Esophagus (tissue), 2 donors: ENCODE measurements around the gene TIMP2. TPM values are rescaled to one million over a fixed set of nuclear protein-coding genes. Genes with fewer than 3 reads are reported as not detected.
A peak's percentile ranks its signal among the peaks of the same experiment; 100 is the strongest.
"Not testable (repeated sequence)": the region's sequence is repeated elsewhere in the genome, so short reads cannot be mapped to it uniquely, and the experiment has no call there.

Experiments
- H3K27ac ChIP-seq, 2 donors: one replicate each; pipeline ENCODE4 v1.5.1; 2013; ENCODE audit warnings: low read depth in 2 of 2, mild to moderate bottlenecking in 2 of 2, inconsistent platforms in 1 of 2, low read length in 1 of 2, moderate library complexity in 1 of 2
- H3K27me3 ChIP-seq, 2 donors: one replicate each; pipeline ENCODE4 v1.6.1; 2013; ENCODE audit warnings: low read length in 2 of 2, control low read depth in 1 of 2, mild to moderate bottlenecking in 1 of 2; ENCODE audit not compliant: insufficient read depth in 2 of 2, control insufficient read depth in 1 of 2
- H3K36me3 ChIP-seq, 2 donors: one replicate each; pipeline ENCODE4 v1.6.1; 2013; ENCODE audit warnings: low read length in 1 of 2; ENCODE audit not compliant: control insufficient read depth in 2 of 2, insufficient read depth in 2 of 2
- H3K4me1 ChIP-seq, 2 donors: one replicate each; pipeline ENCODE4 v1.6.1; 2013; ENCODE audit warnings: low read length in 1 of 2; ENCODE audit not compliant: control insufficient read depth in 2 of 2, insufficient read depth in 2 of 2
- H3K4me3 ChIP-seq, 2 donors: one replicate each; pipeline ENCODE4 v1.5.1; 2013; ENCODE audit warnings: low read length in 2 of 2, mild to moderate bottlenecking in 2 of 2, low read depth in 1 of 2, moderate library complexity in 1 of 2
- H3K9me3 ChIP-seq, 2 donors: one replicate each; pipeline ENCODE4 v1.6.1; 2013; ENCODE audit warnings: mild to moderate bottlenecking in 2 of 2, low read depth in 1 of 2, low read length in 1 of 2, moderate library complexity in 1 of 2; ENCODE audit not compliant: control insufficient read depth in 2 of 2, insufficient read depth in 1 of 2
- WGBS, 2 donors: extraction: QIAGEN DNeasy Blood & Tissue Kit; methylation state at CpG; one replicate each; pipeline ENCODE4 v1.1.7; 2013; 5-methylcytosine and 5-hydroxymethylcytosine counted together
- polyA plus RNA-seq, 2 donors: library from polyadenylated mRNA; stranded (reverse); fragments of 200-250 nt; gene quantifications; one replicate each; pipeline ENCODE4 v1.2.3, GENCODE V29; 2013
- donor health status: healthy with polysubstance abuse.
- donor health status: Bipolar disorder and iron deficiency.

The TIMP2 gene
- polyA plus RNA-seq, 2 donors: 30.6 to 39.5 TPM

DNA sequence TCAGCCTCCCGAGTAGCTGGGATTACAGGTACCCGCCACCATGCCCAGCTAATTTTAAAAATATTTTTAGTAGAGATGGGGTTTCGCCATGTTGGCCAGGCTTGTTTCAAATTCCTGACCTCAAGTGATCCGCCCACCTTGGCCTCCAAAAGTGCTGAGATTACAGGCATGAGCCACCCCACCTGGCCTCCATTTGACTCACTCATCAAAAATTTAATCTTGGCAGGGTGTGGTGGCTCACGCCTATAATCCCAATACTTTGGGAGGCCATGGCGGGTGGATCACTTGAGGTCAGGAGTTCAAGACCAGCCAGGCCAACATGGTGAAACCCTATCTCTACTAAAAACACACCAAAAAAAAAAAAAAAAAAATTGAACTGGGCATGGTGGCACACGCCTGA lies 13.6 kb downstream of the TIMP2 start:
- H3K9me3 ChIP-seq, H3K4me1 ChIP-seq, H3K36me3 ChIP-seq, H3K27me3 ChIP-seq, H3K27ac ChIP-seq, H3K4me3 ChIP-seq: not testable (repeated sequence)
- WGBS, 2 donors: 84 to 86% methylated on average over 7 of the region's 7 CpGs

DNA sequence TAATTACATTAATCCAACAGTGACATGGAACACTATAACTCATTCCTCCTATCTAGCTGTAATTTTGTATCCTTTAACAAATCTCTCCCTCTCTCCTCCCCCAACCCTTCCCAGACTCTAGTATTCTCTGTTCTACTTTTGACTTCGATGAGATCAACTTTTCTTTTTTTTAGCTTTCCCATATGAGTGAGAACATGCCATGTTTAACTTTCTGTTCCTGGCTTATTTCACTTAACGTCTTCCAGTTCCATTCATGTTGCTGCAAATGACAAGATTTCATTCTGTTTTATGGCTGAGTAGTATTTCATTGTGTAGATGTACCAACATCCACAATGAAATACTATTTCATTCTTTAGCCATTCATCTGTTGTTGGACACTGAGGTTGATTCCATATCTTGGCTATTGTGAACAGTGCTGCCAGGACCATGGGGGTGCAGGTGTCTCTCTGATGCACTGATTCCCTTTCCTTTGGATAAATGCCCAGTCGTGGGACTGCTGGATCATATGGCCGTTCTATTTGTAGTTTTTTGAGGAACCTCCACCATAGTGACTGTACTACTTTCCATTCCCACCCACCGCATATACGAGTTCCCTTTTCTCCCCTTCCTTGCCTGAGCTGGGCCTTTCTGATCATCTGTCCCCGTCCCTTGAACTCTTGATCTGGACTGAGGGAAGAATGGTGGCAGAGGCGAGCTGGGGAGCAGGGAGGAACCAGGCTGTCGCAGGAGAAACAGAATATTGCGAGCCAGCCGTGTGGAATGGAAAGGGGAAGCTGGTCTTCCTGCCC lies 14.5 kb downstream of the TIMP2 start:
- peaks cover 0 to 4% of the 10 kb centered on the region in 2 donors for H3K4me1 ChIP-seq
- H3K4me3 ChIP-seq: no peak overlapping the region
- H3K27me3 ChIP-seq: no peaks in the 10 kb centered on the region
- 76 to 79% methylated on average over 11 of the region's 11 CpGs for WGBS, 2 donors
- no peak overlapping the region for H3K27ac ChIP-seq
- H3K9me3 ChIP-seq: no peaks in the 10 kb centered on the region
- no peaks in the 10 kb centered on the region for H3K36me3 ChIP-seq

DNA sequence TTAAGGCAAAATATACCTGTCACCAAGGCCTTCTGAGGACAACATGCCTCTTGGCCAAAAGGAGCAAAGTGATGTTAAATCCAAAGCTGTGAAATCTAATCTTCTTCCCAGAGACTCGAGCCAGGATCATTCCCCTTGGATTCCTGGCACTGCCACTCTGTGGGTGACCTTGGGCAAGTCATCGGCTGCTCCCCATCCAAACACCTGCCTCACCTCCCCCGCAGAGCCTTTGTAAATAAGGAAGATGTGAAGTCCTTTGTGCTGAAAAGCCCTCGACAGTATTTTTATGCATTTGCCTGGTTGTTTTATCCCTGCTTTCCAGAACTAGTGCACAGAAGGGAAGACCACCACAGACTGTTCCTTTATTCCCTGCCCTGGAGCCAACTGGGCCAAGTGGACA lies 16.8 kb downstream of the TIMP2 start:
- Histone ChIP-seq H3K27me3 (no peaks in the 10 kb centered on the region), H3K27ac (no peak overlapping the region), H3K4me3 (no peak overlapping the region), H3K9me3 (no peaks in the 10 kb centered on the region), H3K36me3 (no peaks in the 10 kb centered on the region), H3K4me1 (peaks cover 0 to 2% of the 10 kb centered on the region in 2 donors)
- 50 to 52% methylated on average over 4 of the region's 4 CpGs for WGBS, 2 donors

DNA sequence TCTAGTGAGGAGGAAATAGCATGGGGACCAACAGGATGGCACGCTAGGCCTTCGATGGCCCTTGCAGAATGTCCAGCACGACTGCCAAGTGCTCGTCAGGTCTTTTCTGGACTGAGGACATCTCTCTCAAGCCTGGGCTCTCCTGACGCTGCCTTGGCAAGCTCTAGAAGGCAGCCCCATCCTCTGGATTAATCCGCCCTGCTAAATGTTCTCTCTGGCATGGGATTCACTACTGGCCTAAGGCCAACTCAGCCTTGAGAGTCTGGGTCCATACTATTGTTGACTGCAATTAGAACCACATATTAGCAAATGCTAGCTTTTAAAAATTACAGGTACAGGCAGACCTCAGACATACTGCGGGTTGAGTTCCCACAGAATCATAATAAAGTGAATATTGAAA lies 19.6 kb downstream of the TIMP2 start:
- Histone ChIP-seq H3K27me3 (no peaks in the 10 kb centered on the region), H3K4me3 (no peak overlapping the region), H3K9me3 (no peaks in the 10 kb centered on the region), H3K36me3 (no peaks in the 10 kb centered on the region), H3K27ac (no peak overlapping the region), H3K4me1 (peaks cover 3 to 4% of the 10 kb centered on the region in 2 donors)
- 81 to 90% methylated on average over 7 of the region's 7 CpGs for WGBS, 2 donors

DNA sequence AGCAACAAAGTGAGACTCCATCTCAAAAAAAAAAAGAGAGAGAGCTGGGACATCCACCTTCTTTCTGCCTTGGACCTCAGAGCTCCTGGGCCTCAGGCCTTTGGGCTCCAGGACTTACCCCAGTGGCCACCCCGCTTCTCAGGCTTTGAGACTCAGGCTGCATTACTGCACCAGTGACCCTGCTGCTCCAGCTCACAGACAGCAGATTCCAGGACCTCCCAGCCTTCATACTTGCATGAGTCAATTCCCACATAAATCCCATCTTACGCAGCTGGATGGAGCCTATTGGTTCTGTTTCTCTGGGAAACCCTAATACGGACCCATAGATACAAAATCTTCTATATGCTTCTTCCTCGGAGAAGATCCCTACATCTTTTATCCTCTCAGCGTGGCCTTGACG lies 20.1 kb downstream of the TIMP2 start:
- Histone ChIP-seq H3K36me3 (no peaks in the 10 kb centered on the region), H3K9me3 (no peaks in the 10 kb centered on the region), H3K27ac (no peak overlapping the region), H3K27me3 (no peaks in the 10 kb centered on the region), H3K4me3 (no peak overlapping the region), H3K4me1 (peaks cover 3 to 4% of the 10 kb centered on the region in 2 donors)
- WGBS, 2 donors: 79 to 82% methylated on average over 6 of the region's 6 CpGs

DNA sequence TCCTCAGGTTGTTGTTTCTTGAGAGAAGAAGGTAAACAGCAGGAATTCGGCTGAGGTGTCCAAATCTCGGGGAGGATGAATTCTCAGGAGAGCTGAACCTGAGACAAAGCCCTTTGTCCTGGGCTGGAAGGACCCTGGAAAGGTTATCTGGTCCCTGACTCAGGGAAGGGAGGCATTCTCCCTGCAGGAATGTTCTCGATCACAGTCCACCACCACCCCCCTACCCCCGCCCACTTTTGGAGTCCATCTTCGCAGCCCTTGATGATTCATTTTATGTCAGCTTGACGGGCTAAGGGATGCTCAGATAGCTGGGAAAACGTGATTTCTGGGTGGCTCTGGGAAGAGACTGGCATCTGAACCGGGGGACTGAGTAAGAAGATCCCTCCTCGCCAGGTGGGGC lies 20.8 kb downstream of the TIMP2 start:
- Histone ChIP-seq H3K4me1 (peaks cover 5 to 6% of the 10 kb centered on the region in 2 donors), H3K27me3 (no peaks in the 10 kb centered on the region), H3K36me3 (no peaks in the 10 kb centered on the region)

DNA sequence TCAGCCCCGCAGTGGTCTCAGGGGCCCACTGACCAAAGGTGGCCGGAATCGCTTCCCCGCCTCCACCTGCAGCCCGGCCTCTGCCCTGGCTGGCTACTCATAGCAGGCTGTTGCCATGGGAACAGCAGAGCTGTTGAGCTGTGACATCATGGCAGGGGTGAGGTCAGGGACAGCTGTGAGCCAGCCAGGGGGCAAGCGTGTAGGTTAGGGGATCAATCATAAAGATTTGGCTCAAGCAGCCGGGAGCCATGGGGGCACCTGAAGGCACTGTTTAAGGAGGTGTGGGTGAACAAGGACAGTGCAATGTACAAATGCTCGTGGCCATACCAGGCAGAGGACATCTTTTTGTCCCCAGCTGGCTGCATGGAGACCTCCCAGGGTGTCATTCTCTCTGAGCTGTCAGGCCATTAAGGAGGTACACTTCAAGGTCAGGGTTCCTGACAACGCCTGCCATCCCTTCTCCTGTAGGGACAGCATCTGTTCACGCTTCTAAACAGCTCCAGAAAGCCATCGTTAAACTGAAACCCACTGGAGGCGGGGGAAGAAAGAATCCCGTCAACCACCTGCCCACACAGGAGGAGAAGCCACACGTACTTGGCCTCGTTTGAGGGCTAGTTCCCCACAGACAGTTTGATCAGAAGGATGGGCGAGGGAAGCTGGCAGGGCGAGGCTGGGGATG lies 21.9 kb downstream of the TIMP2 start, which contains the start of gene CEP295NL:
Gene CEP295NL, minus strand, starts transcription at position 101 of the 679 bp plus-strand sequence. CDS start 1,373 bp downstream, outside the sequence.
- Histone ChIP-seq H3K4me1 (peaks cover 8 to 10% of the 10 kb centered on the region in 2 donors), H3K27ac (peak within 1 kb of the TSS in 1 of 2 donors; percentile 2), H3K36me3 (no peaks in the 10 kb centered on the region), H3K9me3 (no peaks in the 10 kb centered on the region), H3K27me3 (no peaks in the 10 kb centered on the region), H3K4me3 (no peak within 1 kb of the TSS)
- WGBS, 2 donors: 73 to 78% methylated on average over 17 of the region's 17 CpGs

More for the DNA sequence above, 20.8 kb downstream of the TIMP2 start:
- Histone ChIP-seq H3K9me3 (no peaks in the 10 kb centered on the region), H3K27ac (no peak overlapping the region), H3K4me3 (no peak overlapping the region)
- 74 to 82% methylated on average over 9 of the region's 9 CpGs for WGBS, 2 donors

DNA sequence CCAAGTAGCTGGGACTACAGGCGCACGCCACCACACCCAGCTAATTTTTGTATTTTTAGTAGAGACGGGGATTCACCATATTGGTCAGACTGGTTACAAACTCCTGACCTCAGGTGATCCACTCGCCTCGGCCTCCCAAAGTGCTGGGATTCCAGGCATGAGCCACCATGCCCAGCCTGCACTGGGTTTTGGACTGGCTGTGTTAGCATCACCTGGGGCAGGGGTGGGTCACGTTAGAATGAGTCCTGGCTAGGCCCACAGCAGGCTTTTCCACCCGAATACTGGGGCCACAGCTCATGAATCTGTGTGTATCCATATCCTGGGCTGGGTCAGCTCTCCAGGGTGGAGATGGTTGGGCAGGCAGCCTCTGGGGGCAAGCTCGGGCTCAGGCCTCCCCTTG lies 23.0 kb downstream of the TIMP2 start:
- not testable (repeated sequence) for H3K4me1 ChIP-seq, H3K9me3 ChIP-seq, H3K27ac ChIP-seq, H3K27me3 ChIP-seq, H3K4me3 ChIP-seq, H3K36me3 ChIP-seq
- WGBS, 2 donors: 82 to 88% methylated on average over 8 of the region's 8 CpGs

DNA sequence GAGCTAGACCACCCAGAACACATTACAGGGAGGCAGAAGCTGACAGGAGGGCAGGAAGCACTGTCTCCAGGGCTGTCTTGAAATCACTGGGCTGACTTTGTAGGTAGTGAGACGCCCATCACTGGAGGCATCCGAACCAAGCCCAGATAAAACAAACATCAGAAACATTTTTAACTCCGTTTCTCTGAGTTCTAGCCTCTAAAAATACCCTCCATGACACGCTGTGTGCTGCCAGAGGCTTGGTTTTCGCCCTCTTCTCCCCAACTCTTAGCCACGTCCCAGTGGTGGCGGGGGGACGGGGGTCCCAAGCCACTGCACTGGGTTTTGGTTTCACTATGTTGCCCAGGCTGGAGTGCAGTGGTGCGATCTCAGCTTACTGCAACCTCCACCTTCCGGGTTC lies 23.4 kb downstream of the TIMP2 start:
- H3K36me3 ChIP-seq: peaks cover 0 to 2% of the 10 kb centered on the region in 2 donors
- no peak overlapping the region for H3K27ac ChIP-seq
- peaks cover 10 to 11% of the 10 kb centered on the region in 2 donors for H3K4me1 ChIP-seq
- WGBS, 2 donors: 91 to 95% methylated on average over 10 of the region's 10 CpGs
- H3K27me3 ChIP-seq: no peaks in the 10 kb centered on the region
- H3K9me3 ChIP-seq: no peaks in the 10 kb centered on the region
- H3K4me3 ChIP-seq: no peak overlapping the region
